ENCODE measurements around the gene TSHZ2. TPM values are rescaled to one million over a fixed set of nuclear protein-coding genes. Genes with fewer than 3 reads are reported as not detected.
A peak's percentile ranks its signal among the peaks of the same experiment; 100 is the strongest.

The TSHZ2 gene
- total RNA-seq, 4 donors from 2014 or later, result 1.9 to 12.9 (median 5.0) TPM

- Histone ChIP-seq H3K4me1 (no peaks in the 10 kb centered on the region), H3K27me3 (no peaks in the 10 kb centered on the region), H3K36me3 (no peaks in the 10 kb centered on the region), H3K4me3 (no peak overlapping the region), H3K27ac (peak overlapping the region in 1 of 4 donors; percentile 8), H3K9me3 (no peaks in the 10 kb centered on the region)
- no peak for DNase-seq
- in situ Hi-C loops (cut with MboI; ENCODE audit: low pct_ligation_motif_present in 1 of 4, low pct_unique_long_range_greater_than_20kb in 1 of 4, low sequenced_read_pairs in 3 of 4), result no loop called here
- TF ChIP-seq POLR2AphosphoS5 (IDR thresholded peaks at IDR 0.05) (peak in 1 of 3 donors; percentile 24), POLR2A (IDR thresholded peaks at IDR 0.05) (no peak)
- intact Hi-C loops (cut with DNase I; ENCODE audit: low total_unique reads), result no loop called here
- 84 to 86% methylated on average over 7 to 10 of the region's 10 CpGs for WGBS, 2 donors (ENCODE audit: low coverage in 1 of 2)
Measured at GRCh38 chr20:53003420-53004154, 31.4 kb downstream of the TSHZ2 start.

GRCh38 chr20:53004267-53004813, 32.2 kb downstream of the TSHZ2 start:
- Histone ChIP-seq H3K4me1 (no peaks in the 10 kb centered on the region), H3K4me3 (no peak overlapping the region), H3K27me3 (no peaks in the 10 kb centered on the region), H3K27ac (no peak overlapping the region), H3K36me3 (no peaks in the 10 kb centered on the region), H3K9me3 (no peaks in the 10 kb centered on the region)
- WGBS, 2 donors (ENCODE audit: low coverage in 1 of 2), result 72 to 89% methylated on average over 7 to 9 of the region's 9 CpGs
- in situ Hi-C loops (cut with MboI; ENCODE audit: low pct_ligation_motif_present in 1 of 4, low pct_unique_long_range_greater_than_20kb in 1 of 4, low sequenced_read_pairs in 3 of 4), result no loop called here
- TF ChIP-seq EP300 (IDR thresholded peaks at IDR 0.05; ENCODE audit: low read depth), result no peak
- TF ChIP-seq POLR2A (IDR thresholded peaks at IDR 0.05), result no peak
- no peak for TF ChIP-seq POLR2AphosphoS5 (IDR thresholded peaks at IDR 0.05)
- TF ChIP-seq CTCF (IDR thresholded peaks at IDR 0.05), result no peak
- intact Hi-C loops (cut with DNase I; ENCODE audit: low total_unique reads), result no loop called here
- DNase-seq, result no peak

- H3K4me3 ChIP-seq, result no peak overlapping the region
- DNase-seq, result no peak
- 50 to 75% methylated on average over 4 to 5 of the region's 5 CpGs for WGBS, 2 donors (ENCODE audit: low coverage in 1 of 2)
- no peaks in the 10 kb centered on the region for H3K9me3 ChIP-seq
- H3K4me1 ChIP-seq, result no peaks in the 10 kb centered on the region
- H3K36me3 ChIP-seq, result no peaks in the 10 kb centered on the region
- H3K27ac ChIP-seq, result no peak overlapping the region
- in situ Hi-C loops (cut with MboI; ENCODE audit: low pct_ligation_motif_present in 1 of 4, low pct_unique_long_range_greater_than_20kb in 1 of 4, low sequenced_read_pairs in 3 of 4), result no loop called here
- TF ChIP-seq POLR2A (IDR thresholded peaks at IDR 0.05), result no peak
- TF ChIP-seq CTCF (IDR thresholded peaks at IDR 0.05), result no peak
- no peak for TF ChIP-seq EP300 (IDR thresholded peaks at IDR 0.05; ENCODE audit: low read depth)
- no peak for TF ChIP-seq POLR2AphosphoS5 (IDR thresholded peaks at IDR 0.05)
- intact Hi-C loops (cut with DNase I; ENCODE audit: low total_unique reads), result no loop called here
- no peaks in the 10 kb centered on the region for H3K27me3 ChIP-seq
Measured at GRCh38 chr20:53009979-53010735, 38.0 kb downstream of the TSHZ2 start.

- no peak overlapping the region for H3K4me3 ChIP-seq
Measured at GRCh38 chr20:53011640-53012039, 39.5 kb downstream of the TSHZ2 start.

More at GRCh38 chr20:53011640-53012039, 39.5 kb downstream of the TSHZ2 start:
- H3K27me3 ChIP-seq, result no peaks in the 10 kb centered on the region
- no peak for TF ChIP-seq EP300 (IDR thresholded peaks at IDR 0.05; ENCODE audit: low read depth)
- TF ChIP-seq POLR2A (IDR thresholded peaks at IDR 0.05), result no peak
- TF ChIP-seq POLR2AphosphoS5 (IDR thresholded peaks at IDR 0.05), result no peak
- no peak for TF ChIP-seq CTCF (IDR thresholded peaks at IDR 0.05)
- H3K4me1 ChIP-seq, result no peaks in the 10 kb centered on the region
- in situ Hi-C loops (cut with MboI; ENCODE audit: low pct_ligation_motif_present in 1 of 4, low pct_unique_long_range_greater_than_20kb in 1 of 4, low sequenced_read_pairs in 3 of 4), result no loop called here
- no peaks in the 10 kb centered on the region for H3K36me3 ChIP-seq
- intact Hi-C loops (cut with DNase I; ENCODE audit: low total_unique reads), result no loop called here
- H3K9me3 ChIP-seq, result no peaks in the 10 kb centered on the region
- DNase-seq, result no peak
- no peak overlapping the region for H3K27ac ChIP-seq
- 65 to 80% methylated on average over 2 of the region's 2 CpGs for WGBS, 2 donors (ENCODE audit: low coverage in 1 of 2)
